CD4-positive, alpha-beta T cell treated with Interferon alpha-2 for 1 hour (primary cell): ENCODE data around the gene SNRPA.
A peak's percentile ranks its signal among the peaks of the same experiment; 100 is the strongest.
"Not testable (repeated sequence)": the region's sequence is repeated elsewhere in the genome, so short reads cannot be mapped to it uniquely, and the experiment has no call there.

Experiments used
- DNase-seq, 2 donors: peaks; one replicate each; pipeline ENCODE4 v3.0.0-alpha.2; 2020 to 2022

The SNRPA gene

DNA sequence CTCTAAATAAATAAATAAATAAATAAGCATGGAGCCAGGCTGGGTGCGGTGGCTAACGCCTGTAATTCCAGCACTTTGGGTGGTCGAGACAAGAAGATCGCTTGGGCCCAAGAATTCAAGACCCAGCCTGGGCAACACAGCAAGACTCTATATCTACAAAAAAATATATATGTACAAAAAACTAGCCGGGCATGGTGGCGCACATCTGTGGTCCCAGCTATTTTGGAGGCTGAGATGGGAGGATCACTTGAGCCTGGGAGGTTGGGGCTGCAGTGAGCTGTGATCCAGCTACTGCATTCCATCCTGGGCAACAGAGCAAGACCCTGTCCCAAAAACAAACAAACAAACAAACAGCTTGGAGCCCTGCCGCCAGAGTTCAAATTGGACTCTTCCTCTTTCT lies 3.5 kb upstream of the SNRPA start:
- DNase-seq, result no peak

DNA sequence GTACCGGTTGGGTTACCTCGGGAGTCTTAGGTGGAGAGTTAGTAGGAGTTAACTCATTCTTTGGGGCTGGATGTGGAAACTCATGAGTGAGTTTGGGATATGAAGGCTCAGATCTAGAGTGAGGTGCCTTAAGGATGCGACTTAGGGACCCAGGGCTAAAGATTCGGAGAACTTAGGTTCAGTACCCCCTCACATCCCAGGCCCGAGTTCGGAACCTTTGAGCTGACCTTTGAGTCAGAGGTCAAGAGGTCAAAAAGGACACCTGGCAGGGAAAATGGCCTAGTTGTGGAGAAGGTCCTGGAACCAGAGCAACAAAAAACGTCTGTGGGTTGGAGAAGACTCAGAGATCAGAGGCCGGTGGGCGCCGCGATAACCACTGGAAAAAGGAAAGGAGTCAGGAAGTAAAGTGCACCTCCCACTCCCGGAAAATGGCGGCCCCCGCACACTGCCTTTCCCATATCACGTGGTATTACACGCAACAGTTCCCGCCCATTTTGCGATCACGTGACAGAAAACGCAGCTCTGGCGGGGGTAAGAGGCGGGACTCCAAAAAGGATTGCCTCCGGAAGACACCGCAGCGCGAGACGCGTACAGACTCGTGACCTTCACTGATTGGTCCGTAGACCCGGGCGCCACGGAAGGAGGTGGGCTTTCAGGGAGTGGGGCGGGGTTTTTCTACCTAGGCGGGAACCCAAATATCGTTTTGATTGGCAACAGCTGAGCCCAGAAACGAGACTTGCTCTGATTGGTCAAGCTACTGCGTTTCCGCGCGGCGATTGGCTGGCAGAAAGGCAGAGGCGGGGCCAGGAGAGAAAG lies 737 bp upstream of the SNRPA start, which contains the start of gene ACTMAP:
Gene ACTMAP (minus strand): TSS at position 420 of the 816 bp plus-strand sequence. CDS start 674 bp downstream, outside the sequence.
- DNase-seq, result peak; percentile 100

DNA sequence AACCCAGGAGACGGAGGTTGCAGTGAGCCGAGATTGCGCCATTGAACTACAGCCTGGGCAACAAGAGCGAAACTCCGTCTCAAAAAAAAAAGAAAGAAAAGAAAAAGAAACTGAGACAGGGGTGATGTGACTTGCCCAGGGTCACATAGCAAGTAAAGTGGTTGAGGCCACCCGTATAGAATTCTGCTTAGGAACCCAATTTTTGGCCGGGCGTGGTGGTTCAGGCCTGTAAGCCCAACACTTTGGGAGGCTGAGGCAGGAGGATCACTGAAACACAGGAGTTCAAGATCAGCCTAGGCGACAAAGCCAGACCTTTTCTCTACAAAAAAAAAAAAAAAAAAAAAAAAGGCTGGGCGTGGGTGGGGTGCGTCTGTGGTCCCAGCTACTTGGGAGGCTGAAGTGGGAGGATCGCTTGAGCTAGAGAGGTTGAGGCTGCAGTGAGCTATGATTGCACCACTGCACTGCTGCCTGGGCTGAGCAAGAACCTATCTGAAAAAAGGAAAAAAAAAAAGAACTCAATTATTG lies 1.3 kb downstream of the SNRPA start:
- DNase-seq, result no peak

DNA sequence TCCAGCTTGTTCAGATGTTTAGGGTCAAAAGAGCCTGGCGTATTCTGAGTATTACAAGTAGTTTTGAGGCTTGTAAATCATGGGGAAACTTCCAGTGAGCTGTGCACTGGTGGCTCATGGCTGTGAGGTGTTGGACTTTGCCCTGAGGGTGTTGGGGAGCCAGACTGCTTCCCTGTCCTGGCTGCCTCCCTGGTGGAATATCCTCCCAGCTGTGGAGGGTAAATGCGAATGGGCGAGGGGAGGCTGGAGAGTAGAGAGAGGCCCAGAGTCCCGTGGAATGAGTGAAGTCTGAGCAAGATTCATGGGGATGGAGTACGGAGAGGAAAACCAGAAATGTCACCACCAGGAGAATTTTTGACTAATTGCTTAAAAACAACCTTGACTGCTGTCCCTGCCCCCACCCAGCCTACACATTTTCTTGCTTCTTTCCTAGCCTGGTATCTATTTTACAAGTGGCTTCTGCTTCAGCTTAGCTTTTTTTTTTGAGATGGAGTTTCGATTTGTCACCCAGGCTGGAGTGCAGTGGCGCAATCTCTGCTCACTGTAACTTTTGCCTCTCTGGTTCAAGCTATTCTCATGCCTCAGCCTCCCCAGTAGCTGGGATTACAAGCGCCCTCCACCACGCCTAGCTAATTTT lies 3.7 kb downstream of the SNRPA start:
- peak; percentile 34 to 46 for DNase-seq

DNA sequence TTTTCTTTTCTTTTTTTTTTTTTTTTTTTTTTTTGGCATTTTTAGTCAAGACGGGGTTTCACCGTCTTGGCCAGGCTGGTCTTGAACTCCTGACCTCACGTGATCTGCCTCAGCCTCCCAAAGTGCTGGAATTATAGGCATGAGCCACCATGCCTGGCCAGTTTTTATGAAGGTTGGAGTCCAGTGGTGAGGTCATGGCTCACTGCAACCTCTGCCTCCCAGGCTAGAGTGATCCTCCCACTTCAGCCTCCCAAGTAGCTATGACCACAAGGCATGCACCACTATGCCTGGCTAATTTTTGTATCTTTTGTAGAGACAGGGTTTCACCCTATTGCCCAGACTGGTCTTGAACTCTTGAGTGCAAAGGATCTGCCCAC lies 4.2 kb downstream of the SNRPA start:
- DNase-seq, result no peak

DNA sequence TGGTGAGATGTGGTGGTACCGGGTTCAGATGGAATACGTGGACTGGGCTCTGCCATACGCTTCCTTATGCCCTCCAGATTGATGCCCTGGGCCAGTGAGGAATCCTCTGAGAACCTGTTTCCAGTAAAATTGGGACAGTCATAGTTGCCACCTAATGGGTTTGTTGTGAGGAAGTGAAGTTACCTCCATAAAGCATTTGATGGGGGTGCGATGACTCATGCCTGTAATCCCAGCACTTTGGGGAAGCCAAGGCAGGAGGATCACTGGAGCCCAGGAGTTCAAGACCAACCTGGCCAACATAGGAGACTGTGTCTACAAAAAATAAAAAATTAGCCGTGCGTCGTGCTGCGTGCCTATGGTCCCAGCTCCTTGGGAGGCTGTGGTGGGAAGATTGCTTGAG lies 4.8 kb downstream of the SNRPA start:
- no peak for DNase-seq

DNA sequence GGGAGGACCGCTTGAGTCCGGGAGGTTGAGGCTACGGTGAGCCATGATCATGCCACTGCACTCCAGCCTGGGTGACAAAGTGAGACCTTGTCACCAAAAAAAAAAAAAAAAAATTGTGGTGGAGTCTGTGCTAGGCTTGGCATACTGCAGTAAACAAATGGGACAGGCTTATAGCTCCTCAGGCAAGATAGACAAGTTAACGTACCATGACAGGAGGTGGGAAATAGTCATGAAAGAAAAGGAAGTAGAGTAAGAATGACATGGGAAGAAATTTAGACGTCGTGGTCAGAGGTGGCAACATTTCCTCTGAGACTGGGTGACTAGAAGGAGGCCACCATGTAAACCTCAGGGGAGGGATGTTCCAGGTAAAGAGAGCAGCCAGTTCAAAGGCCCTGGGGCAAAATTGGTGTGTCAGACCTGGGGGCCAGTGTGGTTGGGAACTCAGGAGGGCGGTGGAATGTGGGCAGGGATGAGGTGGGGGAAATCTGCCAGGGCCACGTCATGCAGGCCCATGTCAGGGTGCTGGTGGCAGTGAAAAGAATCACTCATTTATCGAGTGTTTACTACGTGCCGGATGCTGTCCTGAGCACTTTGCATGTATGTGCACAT lies 5.6 kb downstream of the SNRPA start:
- DNase-seq, result peak in 1 of 2 donors; percentile 41

DNA sequence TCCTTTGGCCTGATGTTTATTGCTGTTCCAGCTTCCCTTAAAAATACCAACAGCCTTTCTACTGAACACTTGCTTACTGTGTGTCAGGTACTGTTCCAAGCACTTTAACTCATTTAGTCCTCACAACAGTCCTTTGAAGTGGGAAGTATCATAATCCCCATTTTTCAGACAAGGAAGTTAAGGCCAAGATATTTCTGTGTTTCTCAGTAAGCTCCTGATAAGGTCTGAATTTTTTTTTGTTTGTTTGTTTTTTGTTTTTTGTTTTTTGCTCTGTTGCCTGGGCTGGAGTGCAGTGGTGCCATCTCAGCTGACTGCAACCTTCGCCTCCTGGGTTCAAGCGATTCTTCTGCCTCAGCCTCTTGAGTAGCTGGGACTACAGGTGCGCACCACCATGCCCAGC lies 7.5 kb downstream of the SNRPA start:
- DNase-seq, result no peak

DNA sequence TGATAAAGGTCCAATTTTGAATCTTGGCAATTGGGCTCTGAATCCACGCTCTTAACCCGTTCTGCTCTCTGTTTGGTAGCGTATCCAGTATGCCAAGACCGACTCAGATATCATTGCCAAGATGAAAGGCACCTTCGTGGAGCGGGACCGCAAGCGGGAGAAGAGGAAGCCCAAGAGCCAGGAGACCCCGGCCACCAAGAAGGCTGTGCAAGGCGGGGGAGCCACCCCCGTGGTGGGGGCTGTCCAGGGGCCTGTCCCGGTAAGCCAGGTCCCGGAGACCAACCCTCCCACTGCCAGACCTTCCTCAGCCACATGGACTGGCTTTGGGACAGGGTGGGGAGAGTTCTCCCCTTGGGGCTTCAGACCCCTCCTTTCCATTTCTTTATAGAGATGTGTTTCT lies 8.3 kb downstream of the SNRPA start:
- no peak for DNase-seq

DNA sequence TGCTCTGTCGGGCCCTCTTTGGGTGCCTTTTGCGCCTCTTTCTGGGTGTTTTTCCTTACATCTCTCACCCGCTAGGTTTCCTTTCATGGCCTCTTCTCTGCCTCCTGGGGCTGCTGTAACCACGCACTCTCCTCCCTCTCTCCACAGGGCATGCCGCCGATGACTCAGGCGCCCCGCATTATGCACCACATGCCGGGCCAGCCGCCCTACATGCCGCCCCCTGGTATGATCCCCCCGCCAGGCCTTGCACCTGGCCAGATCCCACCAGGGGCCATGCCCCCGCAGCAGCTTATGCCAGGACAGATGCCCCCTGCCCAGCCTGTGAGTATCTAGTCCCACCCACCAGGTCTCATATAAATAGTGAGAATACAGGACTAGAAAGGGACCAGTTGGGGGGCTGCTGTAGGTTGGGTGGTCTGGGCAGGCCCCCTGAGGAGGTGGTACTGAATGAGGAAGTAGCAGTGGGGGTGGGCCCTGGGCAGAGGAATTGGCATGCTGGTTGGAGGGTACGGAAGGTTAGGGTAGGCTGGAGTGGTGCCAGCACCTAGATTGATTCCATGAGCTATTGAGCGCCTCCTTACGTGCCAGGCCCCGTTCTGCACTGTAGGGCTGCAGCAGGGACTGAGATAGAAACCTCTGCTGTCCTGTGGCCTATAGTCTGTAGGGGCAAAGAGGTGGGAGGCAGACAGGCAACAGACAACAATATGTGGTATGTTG lies 11.9 kb downstream of the SNRPA start:
- DNase-seq, result no peak

DNA sequence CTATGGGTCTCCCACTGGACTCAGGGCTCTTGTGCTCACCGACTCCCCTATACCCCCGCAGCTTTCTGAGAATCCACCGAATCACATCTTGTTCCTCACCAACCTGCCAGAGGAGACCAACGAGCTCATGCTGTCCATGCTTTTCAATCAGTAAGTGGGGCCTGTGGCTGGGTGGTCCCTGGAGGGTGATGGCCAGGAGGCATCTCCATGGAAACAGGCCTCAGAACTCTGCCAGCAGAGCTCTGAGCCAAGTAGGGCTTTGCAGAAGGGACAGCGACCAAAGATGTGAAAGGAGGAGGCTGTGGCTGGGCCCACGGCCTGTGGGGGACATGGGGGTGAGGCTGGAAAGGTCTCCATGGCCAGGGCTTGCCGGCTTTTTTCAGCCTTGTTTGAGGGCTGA lies 12.5 kb downstream of the SNRPA start:
- DNase-seq, result no peak

DNA sequence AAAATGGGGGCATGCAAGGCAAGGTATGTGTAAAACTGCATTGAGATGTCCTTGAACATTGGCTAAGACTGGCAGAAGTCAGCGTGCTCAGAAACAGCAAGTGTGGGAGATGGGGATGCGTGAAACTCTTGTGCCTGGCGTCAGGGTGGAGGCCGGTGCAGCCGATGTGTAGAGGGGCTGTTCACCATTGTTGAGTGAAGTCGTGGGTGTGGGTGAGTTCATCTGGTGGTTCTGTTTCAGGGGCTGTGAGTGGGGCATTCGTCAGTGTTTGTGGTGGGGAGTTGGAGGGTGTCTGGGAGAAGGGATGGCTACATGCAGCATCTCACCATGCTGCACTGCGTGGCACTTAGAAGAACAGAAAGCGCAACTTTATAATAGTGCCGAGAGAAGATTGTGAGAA lies 13.0 kb downstream of the SNRPA start:
- DNase-seq, result no peak

DNA sequence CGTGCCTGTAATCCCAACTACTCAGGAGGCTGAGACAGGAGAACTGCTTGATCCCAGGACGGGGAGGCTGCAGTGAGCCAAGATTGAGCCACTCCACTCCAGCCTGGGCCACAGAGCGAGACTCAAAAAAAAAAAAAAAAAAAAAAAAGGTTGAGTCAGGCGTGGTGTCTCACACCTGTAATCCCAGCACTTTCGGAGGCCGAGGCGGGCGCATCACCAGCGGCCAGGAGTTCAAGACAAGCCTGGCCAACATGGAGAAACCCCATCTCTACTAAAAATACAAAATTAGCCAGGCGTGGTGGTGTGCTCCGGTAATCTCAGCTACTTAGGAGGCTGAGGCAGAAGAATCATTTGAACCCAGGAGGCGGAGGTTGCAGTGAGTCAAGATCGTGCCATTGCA lies 15.4 kb downstream of the SNRPA start:
- not testable (repeated sequence) for DNase-seq

DNA sequence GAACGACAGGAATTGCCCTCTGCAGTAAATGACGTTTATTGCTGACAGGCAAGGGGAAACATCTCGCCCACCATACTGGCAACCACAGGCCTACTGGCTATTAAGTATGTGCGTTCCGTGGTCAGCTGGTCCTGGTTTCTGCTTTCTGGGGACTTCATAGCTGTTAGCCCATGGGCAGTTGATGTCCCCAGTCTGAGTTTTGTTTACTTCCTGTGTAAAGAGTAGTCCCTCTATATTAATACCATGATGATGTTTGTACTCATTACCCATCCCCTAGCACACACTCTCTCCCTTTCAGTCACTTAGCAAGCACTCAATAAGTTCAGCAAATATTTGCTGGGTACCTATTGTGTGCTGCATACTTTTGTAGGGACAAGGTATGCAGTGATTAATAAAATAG lies 17.9 kb downstream of the SNRPA start:
- no peak for DNase-seq

DNA sequence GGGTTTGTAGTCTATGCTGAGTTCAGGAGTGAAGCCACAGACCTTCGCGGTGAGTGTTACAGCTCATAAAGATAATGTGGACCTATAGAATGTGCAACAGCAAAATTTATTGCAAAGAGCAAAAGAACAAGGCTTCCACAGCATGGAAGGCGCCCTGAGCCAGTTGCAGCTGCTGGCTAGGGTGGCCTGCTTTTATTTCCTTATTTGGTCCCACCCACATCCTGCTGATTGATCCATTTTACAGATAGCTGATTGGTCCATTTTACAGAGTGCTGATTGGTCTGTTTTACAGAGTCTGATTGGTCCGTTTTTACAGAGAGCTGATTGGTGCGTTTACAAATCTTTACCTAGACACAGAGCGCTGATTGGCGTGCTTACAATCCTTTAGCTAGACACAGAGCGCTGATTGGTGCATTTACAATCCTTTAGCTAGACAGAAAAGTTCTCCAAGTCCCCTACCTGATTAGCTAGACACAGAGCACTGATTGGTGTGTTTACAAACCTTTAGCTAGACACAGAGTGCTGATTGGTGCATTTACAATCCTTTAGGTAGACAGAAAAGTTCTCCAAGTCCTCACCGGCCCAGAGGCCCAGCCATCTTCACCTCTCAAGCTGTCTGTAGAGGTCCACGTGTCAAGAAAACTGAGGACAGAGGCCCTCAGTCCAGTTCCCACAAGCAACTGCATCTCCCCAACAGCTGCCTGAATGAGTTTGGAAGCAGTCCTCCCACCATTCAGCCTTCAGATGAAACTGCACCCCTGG lies 20.3 kb downstream of the SNRPA start:
- peak; percentile 14 to 60 for DNase-seq

DNA sequence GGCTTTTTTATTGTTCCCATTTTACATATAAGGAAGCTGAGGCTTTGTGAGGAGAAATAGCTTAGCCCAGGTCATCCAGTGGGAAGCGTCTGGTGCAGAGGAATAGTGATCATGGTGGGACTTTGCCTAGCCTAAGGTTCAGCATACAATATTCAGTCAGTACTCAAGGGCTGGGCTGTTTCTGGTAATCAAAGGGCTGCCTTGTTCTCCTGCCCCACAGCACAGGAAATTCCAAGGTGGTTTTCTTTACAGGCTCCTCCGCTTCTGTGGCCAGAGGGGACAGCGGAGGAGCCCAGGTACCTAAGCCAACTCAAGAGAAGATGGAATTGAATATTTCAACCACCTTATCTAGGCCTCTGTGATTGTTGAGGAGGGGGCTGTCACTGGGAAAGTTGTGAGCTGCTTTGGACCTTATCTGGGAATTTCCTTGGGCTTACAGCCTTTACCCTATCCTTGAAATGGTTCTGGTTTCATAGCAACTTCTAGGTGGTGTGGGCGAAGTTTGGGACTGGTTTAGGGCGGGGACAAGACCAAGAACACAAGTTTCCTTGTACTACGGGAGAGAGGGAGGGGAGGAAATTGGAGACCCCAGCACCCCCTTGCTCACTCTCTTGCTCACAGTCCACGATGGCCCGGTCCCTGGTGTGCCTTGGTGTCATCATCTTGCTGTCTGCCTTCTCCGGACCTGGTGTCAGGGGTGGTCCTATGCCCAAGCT lies 24.1 kb downstream of the SNRPA start, which contains the start of gene MIA:
Gene MIA (plus strand): TSS at position 606 of the 716 bp plus-strand sequence. CDS start 22 bp downstream, at position 628.
- no peak for DNase-seq

DNA sequence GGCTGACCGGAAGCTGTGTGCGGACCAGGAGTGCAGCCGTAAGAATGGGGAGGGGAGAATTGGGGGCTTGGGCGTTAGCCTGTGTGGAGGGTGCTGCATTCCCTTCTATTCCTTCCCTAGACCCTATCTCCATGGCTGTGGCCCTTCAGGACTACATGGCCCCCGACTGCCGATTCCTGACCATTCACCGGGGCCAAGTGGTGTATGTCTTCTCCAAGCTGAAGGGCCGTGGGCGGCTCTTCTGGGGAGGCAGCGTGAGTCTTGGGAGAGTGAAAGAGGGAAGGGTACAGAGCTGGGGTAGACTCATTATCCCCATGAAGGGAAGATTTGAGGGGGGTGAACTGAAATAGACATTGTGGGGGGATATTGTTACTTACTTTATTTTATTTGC lies 24.6 kb downstream of the SNRPA start:
- no peak for DNase-seq

DNA sequence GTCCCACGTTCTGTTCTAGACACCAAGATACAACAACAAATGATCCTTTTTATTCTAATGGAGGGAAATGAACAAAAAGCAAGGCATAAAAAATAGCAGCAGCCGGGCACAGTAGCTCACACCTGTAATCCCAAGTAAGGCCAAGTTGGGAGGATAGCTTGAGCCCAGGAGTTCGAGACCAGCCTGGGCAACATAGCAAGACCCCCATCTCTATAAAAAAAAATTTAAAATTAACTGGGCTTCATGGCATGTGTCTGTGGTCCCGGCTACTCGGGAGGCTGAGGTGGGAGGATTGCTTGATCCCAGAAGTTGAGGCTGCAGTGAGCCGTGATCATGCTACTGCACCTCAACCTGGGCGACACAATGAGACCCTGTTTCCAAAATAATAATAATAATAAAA lies 25.4 kb downstream of the SNRPA start:
- no peak for DNase-seq

DNA sequence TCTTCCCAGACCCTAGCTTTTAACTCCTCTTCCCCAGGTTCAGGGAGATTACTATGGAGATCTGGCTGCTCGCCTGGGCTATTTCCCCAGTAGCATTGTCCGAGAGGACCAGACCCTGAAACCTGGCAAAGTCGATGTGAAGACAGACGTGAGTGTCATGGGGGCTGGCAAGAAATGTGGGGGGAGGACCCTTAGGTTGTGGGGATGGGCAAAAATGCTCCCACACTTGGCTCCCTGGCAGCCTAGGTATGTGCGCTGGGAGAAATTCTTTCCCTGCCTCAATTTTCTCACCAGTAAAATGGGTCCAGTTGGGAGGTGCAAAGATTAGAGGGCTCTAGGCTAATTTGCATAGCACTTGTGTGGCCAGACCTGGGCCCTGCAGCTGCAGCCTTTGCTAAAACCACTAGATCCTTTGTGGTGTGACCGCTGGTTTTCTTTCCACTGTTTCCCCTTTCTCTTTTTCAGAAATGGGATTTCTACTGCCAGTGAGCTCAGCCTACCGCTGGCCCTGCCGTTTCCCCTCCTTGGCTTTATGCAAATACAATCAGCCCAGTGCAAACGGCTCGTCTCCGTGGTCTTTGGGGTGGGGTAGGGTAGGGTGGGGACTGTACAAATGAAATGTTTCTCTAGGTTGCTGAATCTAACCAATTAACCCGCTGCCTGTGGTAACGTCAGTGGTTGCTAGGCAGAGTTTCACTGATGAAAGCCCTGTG lies 26.1 kb downstream of the SNRPA start:
- DNase-seq, result peak; percentile 95

DNA sequence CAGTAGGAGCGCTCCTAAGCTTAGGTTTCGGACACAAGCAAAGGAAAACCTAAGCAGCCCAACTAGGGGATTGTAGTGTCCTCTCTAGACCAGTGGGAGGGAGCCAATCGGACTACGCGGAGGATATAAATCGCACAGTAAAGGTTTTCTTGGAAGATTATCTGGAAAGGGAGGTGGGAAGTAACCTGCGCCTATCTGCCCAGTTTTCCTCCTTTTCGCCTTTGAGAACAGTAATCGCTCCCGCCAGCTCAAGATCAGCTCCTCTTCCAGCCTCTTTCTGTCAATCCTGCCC lies 26.6 kb downstream of the SNRPA start:
- DNase-seq, result no peak
